ENCODE results near the gene MFSD12. TPM values are rescaled to one million over a fixed set of nuclear protein-coding genes. Genes with fewer than 3 reads are reported as not detected.
"Not testable (repeated sequence)": the region's sequence is repeated elsewhere in the genome, so short reads cannot be mapped to it uniquely, and the experiment has no call there.

The MFSD12 gene
- total RNA-seq, 1 donor from 2014 or later = 33.9 TPM

DNA sequence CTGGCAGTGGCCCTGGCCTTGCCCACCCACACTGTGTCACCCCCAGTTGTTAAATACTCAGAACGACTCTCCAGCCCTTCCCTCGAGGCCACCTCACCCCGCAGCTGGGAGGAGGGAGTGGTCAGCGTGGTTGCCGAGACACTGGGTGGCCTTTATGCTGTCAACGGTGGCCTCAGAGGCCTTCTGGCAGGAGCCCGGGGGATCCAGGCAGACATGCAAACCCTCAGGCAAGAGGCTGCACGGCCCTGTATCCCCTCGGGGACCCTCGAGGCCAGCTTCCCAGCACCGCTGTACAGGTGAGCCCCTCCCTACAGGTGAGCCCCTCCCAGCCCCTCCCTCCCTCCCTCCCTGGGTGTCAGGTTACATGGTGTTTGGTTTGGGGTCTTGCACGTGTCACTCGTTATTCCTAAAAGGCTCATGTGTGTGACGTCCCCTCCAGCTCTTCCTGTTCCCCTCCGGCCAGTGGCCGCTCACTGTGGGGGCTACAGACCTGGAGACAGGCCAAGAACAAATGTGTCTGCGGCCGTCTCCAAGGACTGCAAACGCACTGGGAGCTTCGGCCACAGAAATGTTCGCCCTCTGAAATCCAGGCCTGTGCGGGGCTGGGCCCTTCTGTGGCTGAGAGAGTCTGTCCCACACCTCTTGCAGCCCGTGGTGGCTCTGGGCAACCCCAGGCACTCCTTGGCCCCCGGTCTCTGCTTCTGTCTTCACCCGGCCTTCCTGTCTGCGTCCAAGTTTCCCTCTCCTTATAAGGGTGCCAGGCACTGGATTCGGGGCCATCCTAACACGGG lies 18.2 kb downstream of the MFSD12 start, which contains the start of gene TEKTIP1:
Gene TEKTIP1, plus strand, starts transcription at position 210 of the 791 bp plus-strand sequence. Its CDS starts 4 bp downstream, at position 214.
- ATAC-seq = no peak
- no peak for DNase-seq (ENCODE audit: low spot score)

DNA sequence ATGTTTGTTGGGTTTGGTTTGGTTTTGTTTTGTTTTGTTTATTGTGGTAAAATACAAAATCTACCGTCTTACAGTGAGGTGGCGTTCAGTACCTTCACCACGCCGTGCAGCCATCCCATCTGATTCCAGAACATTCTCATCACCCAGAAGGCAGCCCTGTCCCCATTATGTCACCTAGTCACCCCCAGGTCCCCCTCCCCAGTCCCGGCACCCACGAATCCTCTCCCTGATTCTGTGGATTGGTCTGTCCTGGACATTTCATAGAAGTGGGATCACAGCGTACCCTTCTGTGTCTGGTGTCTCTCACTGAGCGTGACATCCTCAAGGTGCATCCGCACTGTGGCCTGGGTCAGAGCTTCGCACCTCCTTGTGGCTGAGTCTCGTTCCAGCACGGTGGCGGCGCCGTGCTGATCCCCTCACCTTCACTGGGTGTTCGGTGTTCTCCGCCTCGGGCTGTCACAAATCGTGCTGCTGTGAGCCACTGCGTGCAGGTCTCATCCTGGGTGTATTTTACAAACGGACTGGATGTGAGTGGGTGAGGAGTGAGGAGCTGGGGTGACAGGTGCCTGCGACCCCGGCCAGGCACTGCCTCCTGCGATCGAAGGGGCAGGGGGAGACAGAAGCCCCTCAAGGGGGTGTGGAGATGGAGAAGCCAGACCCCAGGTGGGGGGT lies 19.0 kb downstream of the MFSD12 start:
- DNase-seq (ENCODE audit: low spot score) = no peak
- ATAC-seq = no peak

DNA sequence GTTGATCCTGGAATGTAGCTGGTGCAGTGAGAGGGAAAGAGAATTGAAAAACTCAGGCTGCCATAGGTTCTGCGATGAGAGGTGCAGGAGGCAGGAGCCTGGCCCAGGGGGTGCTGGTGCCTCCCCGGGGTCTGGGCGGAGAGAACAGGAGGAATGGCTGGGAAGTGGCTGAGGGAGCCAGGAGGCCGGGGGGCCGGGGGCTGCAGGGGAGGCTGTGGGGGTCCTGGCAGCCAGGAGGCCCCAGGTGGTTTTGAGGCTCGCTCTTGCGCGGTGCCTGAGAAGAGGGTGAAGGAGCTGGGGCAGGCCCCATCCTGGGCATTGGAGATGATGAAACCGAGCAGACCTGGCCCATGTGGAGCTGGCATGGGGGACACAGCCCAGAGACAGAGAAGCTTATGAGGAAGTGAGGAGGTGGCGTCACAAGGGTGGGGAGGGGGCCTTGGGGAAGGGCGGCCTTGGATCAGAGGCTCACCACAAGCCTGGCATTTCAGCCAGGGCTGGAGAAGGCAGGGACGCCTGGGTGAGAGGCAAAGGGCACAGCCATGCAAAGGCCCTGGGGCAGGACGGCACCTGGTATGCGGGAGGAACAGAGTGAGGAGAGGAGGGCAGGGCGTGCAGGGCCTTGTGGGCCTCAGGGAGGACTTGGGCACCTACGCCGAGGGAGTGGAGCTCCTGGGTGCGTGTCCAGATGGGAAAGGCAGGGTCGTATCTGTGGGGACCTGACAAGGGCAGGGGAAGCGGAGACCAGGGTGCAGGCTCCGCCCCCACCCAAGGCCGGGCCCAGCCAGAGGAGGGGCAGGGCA lies 19.7 kb downstream of the MFSD12 start:
- ATAC-seq (peak; percentile 16), DNase-seq (ENCODE audit: low spot score) (no peak)

DNA sequence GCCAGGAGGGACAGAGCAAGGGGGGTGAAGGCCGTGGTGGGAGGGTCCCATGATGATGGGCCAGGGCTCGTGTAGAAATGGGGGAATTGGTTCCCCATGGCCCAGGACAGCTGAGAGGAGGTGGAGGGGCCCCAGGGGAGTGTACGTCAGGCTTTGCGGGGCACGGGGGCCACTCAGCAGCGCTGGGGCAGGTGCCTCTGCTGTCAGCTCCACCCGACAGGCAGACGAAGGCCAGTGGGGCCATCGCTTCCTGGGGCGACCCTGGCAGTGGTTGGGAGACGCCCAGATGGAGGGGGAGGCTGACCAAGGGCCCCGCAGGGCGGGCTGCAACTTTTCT lies 20.3 kb downstream of the MFSD12 start:
- ATAC-seq (no peak), DNase-seq (ENCODE audit: low spot score) (no peak)

DNA sequence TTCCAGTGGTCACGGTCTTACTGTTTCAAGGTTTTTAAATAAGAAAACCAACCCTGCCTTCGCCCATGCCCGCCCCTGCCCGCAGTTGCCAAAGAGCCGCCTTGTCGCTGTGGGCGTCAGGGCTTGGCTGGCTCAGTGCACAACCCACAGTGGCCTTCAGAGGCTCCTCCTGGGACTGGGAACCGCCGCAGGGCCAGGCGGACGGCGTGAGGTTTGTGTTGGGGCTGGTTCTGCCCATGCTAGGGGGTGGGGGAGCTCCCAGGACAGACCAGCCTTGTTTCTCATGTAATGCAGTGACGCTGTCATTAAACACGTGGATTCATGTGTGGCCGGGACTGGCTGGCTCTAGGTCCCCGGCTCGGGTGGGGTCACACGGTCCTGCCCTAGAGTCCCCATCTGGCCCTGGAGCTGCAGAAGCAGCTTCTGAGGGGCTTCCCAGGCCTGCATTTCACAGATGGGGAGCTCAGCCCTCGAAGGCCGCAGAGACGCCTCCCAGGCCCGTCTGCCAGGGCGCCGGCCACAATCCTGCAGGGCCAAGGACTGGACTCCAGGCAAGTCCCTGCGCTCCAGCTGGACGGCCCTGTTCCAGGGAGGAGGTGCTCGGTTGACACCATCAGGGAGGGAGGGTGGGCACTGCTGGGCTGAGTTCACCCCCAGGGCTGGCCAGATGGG lies 20.8 kb downstream of the MFSD12 start:
- no peak for DNase-seq (ENCODE audit: low spot score)
- no peak for ATAC-seq

DNA sequence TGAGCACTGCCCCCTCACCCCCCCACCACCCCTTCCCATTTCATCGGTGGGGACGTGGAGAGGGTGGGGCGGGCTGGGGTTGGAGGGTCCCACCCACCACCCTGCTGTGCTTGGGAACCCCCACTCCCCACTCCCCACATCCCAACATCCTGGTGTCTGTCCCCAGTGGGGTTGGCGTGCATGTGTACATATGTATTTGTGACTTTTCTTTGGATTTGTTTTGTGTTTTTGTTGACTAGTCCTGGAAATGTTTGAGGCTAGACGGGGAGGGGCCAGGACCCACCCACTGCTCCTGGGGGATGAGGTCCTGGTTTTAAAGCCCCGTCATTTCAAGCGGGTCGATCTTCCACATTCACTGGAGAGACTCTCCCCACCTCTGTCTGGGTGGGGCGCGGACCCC lies 21.4 kb downstream of the MFSD12 start:
- DNase-seq (ENCODE audit: low spot score) (no peak), ATAC-seq (no peak)

DNA sequence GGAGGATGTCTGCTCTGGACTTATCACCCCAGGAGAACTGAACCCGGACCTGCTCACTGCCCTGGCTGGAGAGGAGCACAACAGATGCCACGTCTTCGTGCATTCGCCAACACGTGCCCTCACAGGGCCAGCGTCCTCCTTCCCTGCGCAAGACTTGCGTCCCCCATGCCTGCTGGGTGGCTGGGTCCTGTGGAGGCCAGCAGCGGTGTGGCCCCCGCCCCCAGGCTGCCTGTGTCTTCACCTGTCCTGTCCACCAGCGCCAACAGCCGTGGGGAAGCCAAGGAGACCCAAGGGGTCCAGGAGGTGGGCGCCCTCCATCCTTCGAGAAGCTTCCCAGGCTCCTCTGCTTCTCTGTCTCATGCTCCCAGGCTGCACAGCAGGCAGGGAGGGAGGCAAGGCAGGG lies 21.8 kb downstream of the MFSD12 start:
- DNase-seq (ENCODE audit: low spot score) = no peak

DNA sequence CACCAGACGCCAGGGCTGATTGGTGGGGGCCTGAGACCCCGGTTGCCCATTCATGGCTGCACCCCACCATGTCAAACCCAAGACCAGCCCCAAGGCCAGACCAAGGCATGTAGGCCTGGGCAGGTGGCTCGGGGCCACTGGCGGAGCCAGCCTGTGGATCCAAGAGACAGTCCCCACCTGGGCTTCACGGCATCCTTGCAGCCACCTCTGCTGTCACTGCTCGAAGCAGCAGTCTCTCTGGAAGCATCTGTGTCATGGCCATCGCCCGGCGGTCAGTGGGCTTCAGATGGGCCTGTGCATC lies 22.2 kb downstream of the MFSD12 start:
- no peak for DNase-seq (ENCODE audit: low spot score)
- ATAC-seq = no peak

More for the DNA sequence above, 21.8 kb downstream of the MFSD12 start:
- ATAC-seq = no peak

DNA sequence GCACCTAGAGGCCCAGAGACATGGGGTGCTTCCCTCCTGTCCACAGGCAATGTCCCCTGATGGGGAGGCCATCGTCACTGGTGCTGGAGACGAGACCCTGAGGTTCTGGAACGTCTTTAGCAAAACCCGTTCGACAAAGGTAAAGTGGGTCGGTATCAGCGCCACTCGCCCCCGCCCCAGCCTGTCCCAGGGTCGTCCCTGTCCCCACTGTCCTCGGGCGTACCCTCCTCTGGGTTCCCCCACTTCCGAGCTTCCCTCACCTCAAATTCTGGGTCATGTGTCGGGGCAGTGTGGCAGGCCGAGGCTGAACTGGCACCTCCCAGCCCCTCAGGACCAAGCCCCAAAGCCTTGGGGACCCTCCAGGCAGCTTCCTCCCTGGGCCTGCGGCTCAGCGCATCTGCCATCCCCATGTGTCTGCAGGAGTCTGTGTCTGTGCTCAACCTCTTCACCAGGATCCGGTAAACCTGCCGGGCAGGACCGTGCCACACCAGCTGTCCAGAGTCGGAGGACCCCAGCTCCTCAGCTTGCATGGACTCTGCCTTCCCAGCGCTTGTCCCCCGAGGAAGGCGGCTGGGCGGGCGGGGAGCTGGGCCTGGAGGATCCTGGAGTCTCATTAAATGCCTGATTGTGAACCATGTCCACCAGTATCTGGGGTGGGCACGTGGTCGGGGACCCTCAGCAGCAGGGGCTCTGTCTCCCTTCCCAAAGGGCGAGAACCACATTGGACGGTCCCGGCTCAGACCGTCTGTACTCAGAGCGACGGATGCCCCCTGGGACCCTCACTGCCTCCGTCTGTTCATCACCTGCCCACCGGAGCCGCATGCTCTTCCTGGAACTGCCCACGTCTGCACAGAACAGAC lies 22.8 kb downstream of the MFSD12 start:
- ATAC-seq = no peak
- no peak for DNase-seq (ENCODE audit: low spot score)

DNA sequence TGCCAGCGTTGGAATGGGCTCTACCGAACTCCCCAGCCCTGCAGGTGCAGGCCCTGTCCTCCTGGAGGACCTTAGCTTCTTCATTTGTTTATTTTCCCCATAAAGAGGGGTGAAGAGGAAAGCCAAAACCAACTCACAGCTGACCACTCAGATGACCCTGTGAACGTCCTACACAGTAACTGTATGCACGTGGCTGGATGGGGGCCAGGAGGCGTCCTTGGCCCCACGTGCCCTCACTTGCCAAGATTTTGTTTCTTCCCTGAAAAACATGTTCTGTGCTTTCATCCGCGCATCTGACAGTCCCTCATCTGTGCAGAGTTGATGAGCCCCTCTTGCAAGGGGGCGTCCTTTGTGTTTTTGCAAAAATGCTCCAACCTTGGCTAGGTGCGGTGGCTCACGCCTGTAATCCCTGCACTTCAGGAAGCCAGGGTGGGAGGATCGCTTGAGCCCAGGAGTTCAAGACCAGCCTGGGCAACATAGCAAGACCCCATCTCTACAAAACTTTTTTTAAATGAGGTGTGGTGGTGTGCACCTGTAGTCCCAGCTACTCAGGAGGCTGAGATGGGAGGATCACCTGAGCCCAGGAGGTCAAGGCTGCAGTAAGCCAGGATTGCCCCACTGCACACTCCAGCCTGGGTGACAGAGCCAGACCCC lies 23.7 kb downstream of the MFSD12 start:
- DNase-seq (ENCODE audit: low spot score) (no peak), ATAC-seq (no peak)

DNA sequence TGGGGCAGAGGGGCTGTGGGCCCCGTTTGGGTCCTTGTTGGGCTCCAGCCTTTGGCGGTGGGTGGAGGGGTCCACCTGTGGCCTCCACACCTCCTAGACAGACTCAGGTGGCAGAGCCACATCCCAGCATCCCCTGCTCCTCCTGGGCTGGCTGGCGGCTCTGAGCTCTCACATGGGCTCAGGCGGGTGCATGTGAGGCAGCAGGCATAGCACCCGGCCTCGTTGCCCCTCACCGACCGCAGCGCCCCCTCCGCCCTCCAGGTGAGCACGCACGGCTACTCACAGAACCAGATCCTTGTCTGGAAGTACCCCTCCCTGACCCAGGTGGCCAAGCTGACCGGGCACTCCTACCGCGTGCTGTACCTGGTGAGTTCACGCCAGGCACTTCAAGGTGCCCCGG lies 24.4 kb downstream of the MFSD12 start:
- ATAC-seq (no peak), DNase-seq (ENCODE audit: low spot score) (no peak)

DNA sequence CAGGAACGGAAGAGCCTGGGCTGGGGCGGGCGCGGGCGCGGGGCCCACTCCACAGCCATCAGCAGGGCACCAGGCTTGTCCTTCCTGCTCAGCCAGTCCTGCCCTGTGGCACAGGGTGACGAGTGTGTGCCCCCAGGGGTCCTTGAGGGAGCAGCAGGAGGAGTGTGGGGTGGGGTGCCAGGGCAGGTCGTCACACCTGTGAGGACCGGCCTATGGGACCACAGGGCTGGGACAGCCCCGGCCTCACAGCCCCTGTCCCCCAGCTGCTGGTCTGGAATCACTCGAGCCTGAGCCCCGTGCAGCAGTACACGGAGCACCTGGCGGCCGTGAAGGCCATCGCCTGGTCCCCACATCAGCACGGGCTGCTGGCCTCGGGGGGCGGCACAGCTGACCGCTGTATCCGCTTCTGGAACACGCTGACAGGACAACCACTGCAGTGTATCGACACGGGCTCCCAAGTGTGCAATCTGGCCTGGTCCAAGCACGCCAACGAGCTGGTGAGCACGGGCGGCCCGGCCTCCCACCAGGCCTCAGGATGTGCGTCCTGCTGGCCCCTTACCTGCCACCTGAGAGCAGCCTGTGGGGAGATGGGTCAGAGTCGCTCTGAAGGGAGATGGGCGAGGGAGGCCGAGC lies 25.1 kb downstream of the MFSD12 start:
- DNase-seq (ENCODE audit: low spot score) = no peak
- no peak for ATAC-seq

DNA sequence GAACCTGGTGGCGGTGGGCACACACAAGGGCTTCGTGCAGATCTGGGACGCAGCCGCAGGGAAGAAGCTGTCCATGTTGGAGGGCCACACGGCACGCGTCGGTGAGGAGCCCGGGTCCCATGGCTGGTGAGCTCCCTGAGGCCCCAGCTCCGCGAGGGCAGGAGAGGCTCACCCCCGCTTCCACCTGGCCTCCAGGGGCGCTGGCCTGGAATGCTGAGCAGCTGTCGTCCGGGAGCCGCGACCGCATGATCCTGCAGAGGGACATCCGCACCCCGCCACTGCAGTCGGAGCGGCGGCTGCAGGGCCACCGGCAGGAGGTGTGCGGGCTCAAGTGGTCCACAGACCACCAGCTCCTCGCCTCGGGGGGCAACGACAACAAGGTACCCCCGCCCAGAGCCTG lies 25.7 kb downstream of the MFSD12 start:
- DNase-seq (ENCODE audit: low spot score) (no peak), ATAC-seq (no peak)

DNA sequence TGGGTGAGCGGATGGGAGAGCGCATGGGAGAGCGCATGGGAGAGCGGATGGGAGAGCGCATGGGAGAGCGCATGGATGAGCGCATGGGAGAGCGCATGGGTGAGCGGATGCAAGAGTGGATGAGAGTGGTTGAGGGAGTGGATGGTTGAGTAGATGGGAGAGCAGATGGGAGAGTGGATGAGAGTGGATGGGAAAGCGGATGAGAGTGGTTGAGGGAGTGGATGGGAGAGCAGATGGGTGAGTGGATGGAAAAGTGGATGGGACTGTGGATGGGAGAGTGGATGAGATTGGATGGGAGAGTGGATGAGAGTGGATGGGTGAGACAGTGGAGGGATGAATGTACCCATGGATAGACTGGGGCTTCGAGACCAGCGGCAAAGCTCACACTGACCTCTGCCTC lies 27.0 kb downstream of the MFSD12 start:
- ATAC-seq (no peak), DNase-seq (ENCODE audit: low spot score) (no peak)

DNA sequence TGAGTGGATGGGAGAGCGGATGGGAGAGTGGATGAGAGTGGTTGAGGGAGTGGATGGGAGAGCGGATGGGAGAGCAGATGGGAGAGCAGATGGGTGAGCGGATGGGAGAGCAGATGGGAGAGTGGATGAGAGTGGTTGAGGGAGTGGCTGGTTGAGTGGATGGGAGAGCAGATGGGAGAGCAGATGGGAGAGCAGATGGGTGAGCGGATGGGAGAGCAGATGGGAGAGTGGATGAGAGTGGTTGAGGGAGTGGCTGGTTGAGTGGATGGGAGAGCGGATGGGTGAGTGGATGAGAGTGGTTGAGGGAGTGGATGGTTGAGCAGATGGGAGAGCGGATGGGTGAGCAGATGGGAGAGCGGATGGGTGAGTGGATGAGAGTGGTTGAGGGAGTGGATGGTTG lies 28.1 kb downstream of the MFSD12 start:
- ATAC-seq; DNase-seq (ENCODE audit: low spot score): not testable (repeated sequence)

DNA sequence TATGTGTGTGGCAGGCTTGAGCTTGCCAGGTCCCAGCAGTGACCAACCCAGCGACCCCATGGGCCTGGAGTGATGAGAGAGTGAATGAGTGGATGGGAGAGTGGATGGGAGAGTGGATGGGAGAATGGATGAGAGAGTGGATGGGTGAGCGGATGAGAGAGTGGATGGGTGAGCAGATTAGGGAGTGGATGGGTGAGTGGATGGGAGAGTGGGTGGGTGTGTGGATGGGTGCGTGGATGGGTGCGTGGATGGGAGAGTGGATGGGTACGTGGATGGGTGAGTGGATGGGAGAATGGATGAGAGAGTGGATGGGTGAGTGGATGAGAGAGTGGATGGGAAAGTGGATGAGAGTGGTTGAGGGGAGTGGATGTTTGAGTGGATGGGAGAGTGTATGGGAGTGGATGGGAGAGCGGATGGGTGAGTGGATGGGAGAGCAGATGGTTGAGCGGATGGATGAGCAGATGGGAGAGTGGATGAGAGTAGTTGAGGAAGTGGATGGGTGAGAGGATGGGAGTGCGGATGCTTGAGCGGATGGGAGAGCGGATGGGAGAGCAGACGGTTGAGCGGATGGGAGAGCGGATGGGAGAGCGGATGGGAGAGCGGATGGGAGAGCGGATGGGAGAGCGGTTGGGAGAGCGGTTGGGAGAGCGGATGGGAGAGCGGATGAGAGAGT lies 28.7 kb downstream of the MFSD12 start:
- DNase-seq (ENCODE audit: low spot score) (no peak), ATAC-seq (no peak)

DNA sequence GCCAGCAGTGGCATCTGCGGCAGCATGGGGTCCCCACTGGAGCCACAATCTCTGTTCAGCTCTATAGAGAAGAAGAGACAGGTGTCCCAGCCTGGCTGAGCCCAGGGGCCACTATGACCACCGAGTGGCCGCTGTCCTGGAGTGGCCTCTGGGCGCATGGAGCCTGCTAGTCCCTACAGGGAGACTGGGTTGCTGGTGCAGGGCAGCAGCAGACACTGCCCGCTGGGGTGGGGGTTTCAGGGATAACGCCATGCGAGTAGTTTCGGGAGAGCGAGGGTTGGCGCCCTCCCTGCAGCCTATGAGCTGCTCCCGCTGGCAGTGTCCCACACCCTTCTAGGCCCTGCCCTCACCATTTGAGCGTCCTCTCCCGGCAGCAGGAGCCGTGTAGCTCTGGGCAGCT lies 29.3 kb downstream of the MFSD12 start:
- DNase-seq (ENCODE audit: low spot score) (no peak), ATAC-seq (no peak)

DNA sequence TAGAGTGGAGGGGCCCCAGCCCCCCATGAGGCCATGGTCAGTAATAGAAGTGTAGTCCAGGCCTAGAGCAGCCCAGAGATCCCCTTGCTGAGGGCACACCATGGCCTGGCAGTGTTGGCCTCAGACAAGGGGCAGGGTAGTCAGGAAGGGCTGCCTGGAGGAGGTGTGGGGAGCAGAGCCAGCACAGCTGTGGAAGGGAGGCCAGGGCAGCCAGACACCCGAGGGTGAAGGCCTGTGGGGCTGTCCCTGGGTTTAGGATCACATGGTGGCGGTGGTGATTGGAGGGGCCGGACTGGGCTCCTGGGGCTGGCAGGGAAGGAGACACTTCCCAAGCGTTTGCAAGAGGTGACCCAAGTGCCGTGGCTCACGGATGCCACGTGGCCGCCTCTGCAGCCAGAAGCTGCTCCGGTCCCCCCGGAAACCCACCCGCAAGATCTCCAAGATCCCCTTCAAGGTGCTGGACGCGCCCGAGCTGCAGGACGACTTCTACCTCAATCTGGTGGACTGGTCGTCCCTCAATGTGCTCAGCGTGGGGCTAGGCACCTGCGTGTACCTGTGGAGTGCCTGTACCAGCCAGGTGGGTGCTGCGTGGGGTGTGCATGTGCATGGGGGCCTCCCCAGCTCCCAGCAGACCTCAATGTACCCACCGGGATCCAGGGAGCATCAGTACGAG lies 30.0 kb downstream of the MFSD12 start:
- ATAC-seq = no peak

More for the DNA sequence above, 30.0 kb downstream of the MFSD12 start:
- DNase-seq (ENCODE audit: low spot score) = no peak

Measured in left lobe of liver (tissue), 2 donors.